Prostate gland (tissue), 2 donors: Measurements from ENCODE around the gene ZNF197. TPM values are rescaled to one million over a fixed set of nuclear protein-coding genes. Genes with fewer than 3 reads are reported as not detected.
"Not testable (repeated sequence)": the region's sequence is repeated elsewhere in the genome, so short reads cannot be mapped to it uniquely, and the experiment has no call there.

Experiments used
- DNase-seq: peaks from one replicate; pipeline ENCODE4 v3.0.0-alpha.2; 2019; ENCODE audit warnings: low spot score
- H3K27ac ChIP-seq, 2 donors: fragments of 200-600 bp; sonication (generic); 2 replicates each; pipeline ENCODE4 v1.5.1; 2017 to 2019
- H3K27me3 ChIP-seq: fragments of 200-600 bp; sonication (generic); replicated peaks from 2 replicates; pipeline ENCODE4 v1.5.1; 2019; ENCODE audit not compliant: insufficient read depth
- H3K36me3 ChIP-seq, 2 donors: fragments of 200-600 bp; sonication (generic); 1 replicate in 1 of 2; 2 replicates in 1 of 2; pipeline versions ENCODE4 v1.5.1 to v1.8.1; 2017 to 2019
- H3K4me1 ChIP-seq: fragments of 200-600 bp; sonication (generic); replicated peaks from 2 replicates; pipeline ENCODE4 v1.5.1; 2019
- H3K4me3 ChIP-seq, 2 donors: fragments of 200-600 bp; sonication (generic); 2 replicates each; pipeline ENCODE4 v1.5.1; 2017 to 2019
- H3K9me3 ChIP-seq: fragments of 200-600 bp; sonication (generic); 2 replicates; pipeline ENCODE4 v1.5.1; 2017
- CTCF ChIP-seq, 4 experiments: fragments of 200-600 bp in 2 of 4; fragments of 450-650 bp in 2 of 4; sonication (generic) in 2 of 4; IDR thresholded peaks; 1 replicate in 3 of 4; 2 replicates in 1 of 4; pipeline ENCODE4 v1.5.1; 2016 to 2019; ENCODE audit warnings: antibody characterized with exemption in 4 of 4, mild to moderate bottlenecking in 2 of 4, moderate library complexity in 2 of 4
- POLR2A ChIP-seq: fragments of 450-650 bp; IDR thresholded peaks from one replicate; pipeline ENCODE4 v1.6.1; 2016; ENCODE audit warnings: antibody characterized with exemption, mild to moderate bottlenecking
- POLR2AphosphoS5 ChIP-seq: sonication (generic); formaldehyde crosslinking; IDR thresholded peaks from one replicate; pipeline ENCODE4 v1.6.1; 2017; ENCODE audit warnings: antibody characterized with exemption
- WGBS: methylation state at CpG from one replicate; pipeline ENCODE4 v1.1.5; 2018; 5-methylcytosine and 5-hydroxymethylcytosine counted together
- intact Hi-C: fragments of 100-400 bp; cut with DNase I; formaldehyde crosslinking; loops from one replicate; pipeline ENCODE4 v1.14.2; 2022
- total RNA-seq, 2 donors: library from RNA; depleted of rRNA; stranded (reverse); fragments of >200 nt; gene quantifications; one replicate each; pipeline ENCODE4 v1.1.0, GENCODE V29; 2016

ZNF197 gene
- total RNA-seq, result 10 to 100 TPM; 16.9 to 20.6 TPM

GRCh38 chr3:44624749-44625480, at the start of gene ZNF197:
TSS of gene ZNF197 (plus strand) at chr3:44625036. CDS start at chr3:44629155, 4,119 bp downstream.
- DNase-seq, result peak; percentile 71
- peak within 1 kb of the TSS; percentile 85 for H3K27ac ChIP-seq
- TF ChIP-seq POLR2A, result no peak
- TF ChIP-seq CTCF (IDR thresholded peaks at IDR 0.05), result peak in 3 of 4 experiments; percentile 16 to 36 (median 25)
- TF ChIP-seq POLR2AphosphoS5, result peak; percentile 79
- no peaks in the 10 kb centered on the region for H3K9me3 ChIP-seq
- H3K4me3 ChIP-seq, result peak within 1 kb of the TSS; percentile 83 to 90
- H3K4me1 ChIP-seq, result peaks cover 3% of the 10 kb centered on the region
- intact Hi-C loops, result no loop called here
- no peaks in the 10 kb centered on the region for H3K36me3 ChIP-seq
- under 1% methylated on average over 34 of the region's 47 CpGs for WGBS
- H3K27me3 ChIP-seq, result no peaks in the 10 kb centered on the region

DNA sequence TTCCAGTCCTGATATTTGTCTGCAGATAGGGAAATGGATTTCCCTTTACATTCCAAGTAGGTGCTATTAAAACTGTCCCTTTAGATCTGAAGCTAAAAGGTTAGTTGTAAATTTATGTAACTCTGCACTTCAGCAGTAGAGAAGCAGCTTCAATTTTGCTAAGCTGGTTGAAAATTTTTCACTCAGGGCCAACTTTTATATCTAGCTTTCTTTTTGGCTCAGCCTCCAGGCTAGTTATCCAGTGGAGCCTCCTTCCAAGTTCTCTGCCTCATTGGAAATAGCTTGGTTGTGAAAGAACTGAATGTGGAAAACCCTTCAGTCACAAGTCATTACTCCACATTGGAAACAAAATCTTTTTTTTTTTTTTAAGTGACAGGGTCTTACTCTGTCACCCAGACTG, 48.2 kb upstream of the ZNF197 start:
- no peak overlapping the region for H3K4me3 ChIP-seq
- no peaks in the 10 kb centered on the region for H3K36me3 ChIP-seq
- H3K27me3 ChIP-seq, result no peaks in the 10 kb centered on the region
- no peaks in the 10 kb centered on the region for H3K4me1 ChIP-seq
- intact Hi-C loops, result no loop called here
- no peak for DNase-seq
- no peaks in the 10 kb centered on the region for H3K9me3 ChIP-seq
- TF ChIP-seq CTCF (IDR thresholded peaks at IDR 0.05) (no peak), POLR2A (no peak), POLR2AphosphoS5 (no peak)
- no peak overlapping the region for H3K27ac ChIP-seq

- H3K27ac ChIP-seq, intact Hi-C loops, H3K27me3 ChIP-seq, H3K9me3 ChIP-seq, H3K4me3 ChIP-seq, H3K4me1 ChIP-seq, H3K36me3 ChIP-seq, DNase-seq: not testable (repeated sequence)
- WGBS, result 94% methylated on average over 10 of the region's 11 CpGs
These were observed 47.4 kb upstream of the ZNF197 start for GRCh38 chr3:44577354-44577952.

DNA sequence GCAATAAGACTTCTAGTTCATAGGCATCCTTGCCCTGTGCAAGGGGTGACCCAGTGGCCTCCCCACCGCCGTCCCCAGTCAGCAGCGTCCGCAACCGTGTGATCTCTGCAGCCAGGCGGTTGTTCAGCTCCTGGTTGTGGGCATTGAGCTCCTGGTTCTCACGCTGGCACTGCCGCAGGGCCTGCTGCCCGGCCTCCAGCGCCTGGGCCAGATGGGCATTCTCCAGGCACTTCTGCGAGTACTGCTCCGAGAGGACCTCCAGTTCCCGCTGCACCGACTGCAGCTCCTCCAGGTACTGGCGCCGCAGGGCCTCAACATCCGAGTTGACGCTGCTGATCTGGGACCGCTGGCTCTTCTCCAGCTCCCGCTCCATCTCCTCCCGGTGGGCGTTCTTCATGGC, 46.5 kb upstream of the ZNF197 start:
- H3K4me3 ChIP-seq, H3K27me3 ChIP-seq, H3K4me1 ChIP-seq, intact Hi-C loops, H3K36me3 ChIP-seq, H3K9me3 ChIP-seq, H3K27ac ChIP-seq, DNase-seq: not testable (repeated sequence)
- 96% methylated on average over 22 of the region's 22 CpGs for WGBS

- H3K27me3 ChIP-seq, H3K27ac ChIP-seq, H3K4me3 ChIP-seq, H3K9me3 ChIP-seq, DNase-seq, H3K36me3 ChIP-seq, intact Hi-C loops, H3K4me1 ChIP-seq: not testable (repeated sequence)
- 93% methylated on average over 36 of the region's 37 CpGs for WGBS
These were observed 45.8 kb upstream of the ZNF197 start for GRCh38 chr3:44578924-44579515.

DNA sequence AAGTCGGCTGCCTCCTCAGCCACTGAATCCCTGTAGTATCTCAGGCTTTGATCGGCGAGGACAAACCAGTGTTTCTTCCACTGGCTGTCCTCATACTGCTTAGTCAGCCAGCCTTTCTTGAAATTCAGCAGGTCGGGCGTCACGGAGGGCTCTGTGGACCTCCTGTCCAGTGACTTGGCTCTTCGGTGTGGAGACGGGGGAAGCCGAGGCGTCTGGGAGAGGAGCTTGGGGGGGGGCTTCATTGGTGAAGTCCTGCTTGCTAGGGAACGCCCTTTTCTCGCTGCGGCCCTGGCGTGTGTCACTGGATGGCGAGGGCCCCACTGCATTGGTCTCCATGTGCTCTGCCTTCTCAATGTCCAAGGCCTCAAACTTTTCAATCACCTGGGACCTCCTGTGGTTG, 45.1 kb upstream of the ZNF197 start:
- H3K4me1 ChIP-seq, H3K36me3 ChIP-seq, H3K9me3 ChIP-seq, H3K27ac ChIP-seq, intact Hi-C loops, H3K4me3 ChIP-seq, H3K27me3 ChIP-seq, DNase-seq: not testable (repeated sequence)
- 98% methylated on average over 15 of the region's 15 CpGs for WGBS

DNA sequence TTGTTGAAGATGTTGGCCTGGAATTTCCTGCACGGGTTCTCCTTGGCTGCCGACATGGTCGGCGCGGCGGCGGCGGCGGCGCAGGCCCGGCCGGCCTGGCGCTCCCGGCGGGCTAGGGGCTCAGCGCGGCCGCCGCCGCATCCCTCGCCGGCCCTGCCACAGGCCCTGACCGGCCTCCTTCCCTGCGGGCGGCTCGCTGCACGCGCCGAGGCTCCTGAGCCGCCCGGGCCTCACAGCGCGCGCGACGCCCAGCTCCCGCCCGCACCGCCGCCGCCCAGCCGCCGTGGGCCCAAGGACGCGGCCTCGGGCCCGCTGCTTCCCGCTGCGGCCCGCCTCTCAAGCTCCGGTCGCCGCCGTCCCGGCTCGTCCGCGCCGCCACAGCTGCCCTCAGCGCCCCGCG, 43.9 kb upstream of the ZNF197 start:
- H3K27ac ChIP-seq, H3K36me3 ChIP-seq, H3K27me3 ChIP-seq, H3K9me3 ChIP-seq, H3K4me3 ChIP-seq, intact Hi-C loops, DNase-seq, H3K4me1 ChIP-seq: not testable (repeated sequence)
- 47% methylated on average over 62 of the region's 62 CpGs for WGBS
